Breast epithelium (tissue), 3 donors: Measurements from ENCODE around the gene PLEKHG4B.

Experiments
- POLR2AphosphoS5 ChIP-seq, 3 donors: sonication (generic); formaldehyde crosslinking; IDR thresholded peaks; one replicate each; pipeline ENCODE4 v1.6.1; 2017; ENCODE audit warnings: antibody characterized with exemption in 3 of 3
- TF ChIP-seq, protein P1 (sequence below), 3 donors: fragments of 450-650 bp; IDR thresholded peaks; one replicate each; pipeline ENCODE4 v1.5.1; 2016 to 2017; ENCODE audit warnings: antibody characterized with exemption in 3 of 3, mild to moderate bottlenecking in 3 of 3, moderate library complexity in 3 of 3

DNA sequence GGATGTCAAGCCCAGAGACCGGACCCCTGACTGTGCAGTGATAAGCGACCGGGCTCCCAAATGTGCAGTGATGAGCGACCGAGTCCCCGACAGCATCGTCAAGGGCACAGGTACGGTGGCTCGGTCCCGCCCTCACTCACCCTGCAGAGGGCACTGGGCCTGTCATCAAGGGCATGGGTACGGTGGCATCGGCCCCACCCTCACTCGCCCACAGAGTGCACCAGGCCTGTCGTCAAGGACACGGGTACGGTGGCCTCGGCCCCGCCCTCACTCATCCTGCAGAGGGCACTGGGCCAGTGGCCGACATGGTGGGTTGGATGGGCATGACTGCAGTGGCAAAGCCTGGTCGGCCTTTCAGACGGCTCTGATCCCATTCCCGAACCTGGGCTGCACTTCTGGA, 89.6 kb downstream of the PLEKHG4B start:
- TF ChIP-seq, protein P1, sequence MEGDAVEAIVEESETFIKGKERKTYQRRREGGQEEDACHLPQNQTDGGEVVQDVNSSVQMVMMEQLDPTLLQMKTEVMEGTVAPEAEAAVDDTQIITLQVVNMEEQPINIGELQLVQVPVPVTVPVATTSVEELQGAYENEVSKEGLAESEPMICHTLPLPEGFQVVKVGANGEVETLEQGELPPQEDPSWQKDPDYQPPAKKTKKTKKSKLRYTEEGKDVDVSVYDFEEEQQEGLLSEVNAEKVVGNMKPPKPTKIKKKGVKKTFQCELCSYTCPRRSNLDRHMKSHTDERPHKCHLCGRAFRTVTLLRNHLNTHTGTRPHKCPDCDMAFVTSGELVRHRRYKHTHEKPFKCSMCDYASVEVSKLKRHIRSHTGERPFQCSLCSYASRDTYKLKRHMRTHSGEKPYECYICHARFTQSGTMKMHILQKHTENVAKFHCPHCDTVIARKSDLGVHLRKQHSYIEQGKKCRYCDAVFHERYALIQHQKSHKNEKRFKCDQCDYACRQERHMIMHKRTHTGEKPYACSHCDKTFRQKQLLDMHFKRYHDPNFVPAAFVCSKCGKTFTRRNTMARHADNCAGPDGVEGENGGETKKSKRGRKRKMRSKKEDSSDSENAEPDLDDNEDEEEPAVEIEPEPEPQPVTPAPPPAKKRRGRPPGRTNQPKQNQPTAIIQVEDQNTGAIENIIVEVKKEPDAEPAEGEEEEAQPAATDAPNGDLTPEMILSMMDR (IDR thresholded peaks at IDR 0.05): no peak
- TF ChIP-seq POLR2AphosphoS5 (IDR thresholded peaks at IDR 0.05): no peak
